GM15510 (cell line): Measurements from ENCODE around the gene CARS2.

Source experiments
- POLR2A ChIP-seq: IDR thresholded peaks from 3 replicates; pipeline ENCODE4 v1.6.1; 2011; ENCODE audit warnings: borderline replicate concordance; ENCODE audit not compliant: insufficient read length; ENCODE audit errors: extremely low read depth

The CARS2 gene

GRCh38 chr13:110628952-110629701 lies 76.8 kb downstream of the CARS2 start:
- TF ChIP-seq POLR2A: no peak

DNA sequence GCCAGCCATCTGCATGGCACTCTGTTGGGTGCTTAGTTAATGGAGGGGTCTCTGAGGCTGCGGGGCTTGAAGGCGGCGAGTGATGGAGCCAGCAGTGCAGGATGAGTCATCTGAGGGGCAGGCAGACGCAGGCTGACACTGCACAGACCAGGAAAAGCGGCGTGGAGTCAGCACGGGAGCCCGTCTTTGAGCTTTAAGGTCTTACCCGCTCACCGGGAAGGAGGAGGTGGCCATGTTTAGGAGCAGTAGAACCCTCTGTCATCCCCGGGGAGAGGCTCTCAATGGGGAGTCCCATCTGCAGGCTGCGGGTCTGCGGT lies 77.5 kb downstream of the CARS2 start:
- TF ChIP-seq POLR2A: no peak

DNA sequence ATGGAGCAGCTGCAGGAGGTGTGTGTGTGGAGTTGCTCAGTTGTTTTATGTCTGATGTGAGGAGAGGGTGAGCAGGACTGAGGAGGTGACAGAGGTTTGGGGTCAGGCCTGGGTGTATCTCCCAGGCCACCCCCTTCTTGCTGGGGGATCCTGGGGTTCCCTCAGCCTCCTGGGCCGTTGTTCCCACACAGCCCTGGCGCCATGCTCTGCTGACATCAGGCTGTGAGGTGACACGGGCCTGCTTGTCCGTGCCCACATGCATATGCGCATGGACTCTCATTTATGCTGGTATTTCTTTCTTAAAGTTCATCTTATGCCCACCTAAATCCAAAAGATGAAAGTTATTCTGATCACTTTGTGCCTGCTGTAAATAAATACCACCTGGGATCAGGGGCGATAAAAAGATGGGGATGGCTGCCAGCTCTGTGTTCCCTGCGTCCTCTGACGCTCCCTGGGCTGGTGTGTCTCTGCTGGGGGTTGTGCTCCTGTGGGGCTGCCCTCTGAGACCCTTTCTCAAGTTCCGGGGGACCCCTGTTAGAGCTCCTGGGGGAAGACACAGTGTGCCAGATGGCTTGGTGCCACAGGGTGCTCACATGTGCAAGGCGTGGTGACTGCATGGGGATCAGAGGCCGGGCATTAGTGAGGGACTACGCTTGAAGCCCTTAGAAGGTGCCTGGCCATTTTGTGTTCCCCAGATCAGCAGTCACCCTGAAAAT lies 78.0 kb downstream of the CARS2 start:
- TF ChIP-seq POLR2A: no peak

DNA sequence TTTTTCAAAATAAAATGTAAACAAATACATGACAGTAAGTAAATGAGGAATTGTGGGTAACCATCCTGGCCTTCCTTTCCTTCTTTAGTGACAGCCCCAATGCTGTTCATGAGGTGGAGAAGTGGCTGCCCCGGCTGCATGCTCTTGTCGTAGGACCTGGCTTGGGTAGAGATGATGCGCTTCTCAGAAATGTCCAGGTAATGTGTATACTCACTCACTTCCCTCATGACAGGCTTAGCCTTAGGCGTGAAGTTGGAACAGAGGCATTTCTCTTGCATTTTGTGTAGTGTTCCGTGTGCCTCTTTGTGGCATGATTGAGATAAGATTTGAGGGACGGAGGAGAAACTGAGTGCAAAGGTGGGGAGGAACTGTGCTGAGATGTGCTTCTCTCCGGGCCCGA lies 78.6 kb downstream of the CARS2 start:
- no peak for TF ChIP-seq POLR2A

GRCh38 chr13:110626521-110626920 lies 79.4 kb downstream of the CARS2 start:
- no peak for TF ChIP-seq POLR2A

- TF ChIP-seq POLR2A: no peak
Measured at GRCh38 chr13:110625771-110626321, 80.1 kb downstream of the CARS2 start.

DNA sequence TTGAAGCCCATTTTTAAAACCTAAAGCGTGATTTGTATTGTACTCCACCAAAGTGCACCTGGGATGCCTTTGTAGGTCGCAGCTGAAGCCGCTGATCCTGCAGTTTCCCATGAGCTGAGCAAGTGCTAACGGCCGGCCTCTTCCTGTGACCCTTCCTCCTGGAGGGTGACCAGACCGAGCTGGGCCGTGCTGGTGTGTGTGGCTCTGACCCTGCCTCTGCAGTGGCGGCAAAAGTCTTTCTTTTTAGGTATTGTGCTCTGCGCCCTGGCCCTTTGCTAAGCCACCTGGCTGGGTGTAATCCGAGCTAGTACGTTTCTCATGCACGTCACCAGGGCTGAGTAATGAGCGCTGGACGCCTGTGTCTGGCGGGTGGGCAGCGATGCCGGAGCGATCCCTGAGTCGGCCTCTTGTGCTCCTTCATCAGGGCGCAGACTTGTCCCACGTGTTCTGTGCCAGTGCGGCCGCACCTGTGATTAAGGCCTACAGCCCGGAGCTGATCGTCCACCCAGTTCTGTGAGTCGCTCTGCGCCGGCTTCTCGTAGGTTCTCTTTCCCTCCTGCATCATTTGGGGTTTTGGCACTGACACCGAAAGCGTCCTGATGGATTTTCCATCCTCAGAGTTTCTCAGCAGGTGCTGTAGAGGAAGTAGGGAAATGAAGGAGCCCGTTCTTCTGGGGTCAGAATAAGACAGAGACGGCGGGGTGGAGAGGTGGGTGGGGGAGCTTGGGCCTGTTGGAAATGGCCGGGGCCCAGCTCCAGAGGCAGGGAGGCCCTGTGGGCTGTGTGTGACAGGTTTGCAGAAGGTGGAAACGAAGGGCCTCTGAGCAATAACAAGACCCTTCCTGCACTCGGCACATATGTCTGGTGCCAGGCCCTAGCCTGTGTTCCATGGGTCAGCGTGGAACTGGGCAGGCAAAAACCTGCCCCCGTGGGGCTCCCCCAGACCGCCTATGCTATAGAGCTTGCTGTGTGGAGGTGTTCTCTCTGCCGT lies 80.9 kb downstream of the CARS2 start:
- TF ChIP-seq POLR2A: no peak

GRCh38 chr13:110620596-110620995 lies 85.3 kb downstream of the CARS2 start:
- TF ChIP-seq POLR2A: no peak

DNA sequence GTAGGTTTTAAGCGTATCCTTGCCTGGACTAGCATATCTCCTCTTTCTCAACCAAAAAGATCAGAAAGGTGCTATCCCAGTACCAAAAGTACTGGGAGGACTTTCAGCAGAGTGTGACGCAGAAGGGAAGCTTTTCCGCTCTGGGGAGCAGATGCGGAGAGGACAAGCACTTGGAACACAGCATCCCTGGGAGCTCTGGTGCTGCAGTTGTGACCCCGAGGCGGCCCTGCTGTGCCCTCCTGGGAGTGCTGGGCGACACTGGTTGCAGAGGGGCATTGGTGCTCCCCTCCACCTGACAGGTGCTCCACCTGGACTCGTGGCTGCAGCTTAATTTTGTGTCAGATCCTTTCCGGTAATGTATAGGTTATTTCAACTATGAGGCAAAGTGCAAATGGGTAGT lies 87.1 kb downstream of the CARS2 start:
- no peak for TF ChIP-seq POLR2A

GRCh38 chr13:110618167-110618566 lies 87.7 kb downstream of the CARS2 start:
- TF ChIP-seq POLR2A: no peak

- no peak for TF ChIP-seq POLR2A
Measured at GRCh38 chr13:110617321-110618072, 88.4 kb downstream of the CARS2 start.

DNA sequence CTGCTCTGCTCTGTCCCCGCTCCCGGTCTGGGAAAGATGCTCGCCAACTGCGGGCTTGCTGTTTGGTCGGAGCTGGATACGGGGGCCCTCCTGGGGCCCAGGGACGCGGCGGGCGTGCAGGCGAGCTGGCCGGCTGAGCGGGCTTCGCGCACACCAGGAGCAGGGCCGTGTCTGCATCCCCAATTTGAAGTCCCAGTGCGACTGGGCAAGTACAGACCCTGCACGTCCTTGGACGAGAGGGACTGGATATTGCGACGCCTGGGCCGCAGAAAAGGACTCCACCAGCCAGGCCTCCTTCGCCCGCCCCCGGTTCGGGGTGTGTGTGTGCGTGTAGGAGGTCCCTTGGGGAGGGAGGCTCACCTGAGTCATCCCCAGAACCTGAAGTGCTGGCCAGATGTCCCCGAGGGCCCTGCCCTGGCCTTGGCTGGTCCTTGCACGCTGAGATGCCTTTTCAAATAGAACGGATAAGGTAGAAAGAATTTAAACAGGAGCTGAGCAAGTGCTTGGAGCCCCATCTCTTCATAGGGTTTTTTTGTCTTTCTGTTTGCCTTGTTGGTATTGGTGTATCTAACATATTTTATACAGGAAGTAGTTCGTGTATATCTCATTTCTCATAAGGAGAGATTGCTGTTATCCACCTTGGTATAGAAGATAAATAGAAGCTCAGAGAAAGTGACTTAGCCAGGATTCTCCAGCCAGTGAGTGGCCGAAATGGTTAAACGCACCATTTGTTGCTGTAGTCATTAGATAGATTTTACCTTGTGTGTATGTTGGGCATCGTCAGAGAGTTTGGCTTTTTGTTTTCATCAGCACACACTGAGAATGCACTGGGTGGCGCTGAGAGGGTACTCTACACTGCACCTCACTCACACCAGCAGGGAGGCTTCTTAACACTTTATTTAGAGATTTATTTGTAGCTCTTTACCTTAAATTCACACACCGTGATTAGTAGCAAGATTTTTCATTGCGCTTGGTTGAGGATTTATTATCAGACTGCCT lies 89.5 kb downstream of the CARS2 start:
- peak; percentile 36 for TF ChIP-seq POLR2A
